GM12875 (cell line): ENCODE measurements around the gene FRMD8.

Experiments used
- H3K4me3 ChIP-seq: one replicate; pipeline ENCODE4 v1.5.1; 2011; ENCODE audit warnings: low read depth, low read length, control low read depth
- TF ChIP-seq, protein P1 (sequence below): IDR thresholded peaks from 2 replicates; pipeline ENCODE4 v1.5.1; 2011; ENCODE audit warnings: low read depth, mild to moderate bottlenecking, control low read depth, inconsistent platforms, low read length, moderate library complexity, borderline replicate concordance; ENCODE audit not compliant: insufficient read depth

FRMD8 gene

DNA sequence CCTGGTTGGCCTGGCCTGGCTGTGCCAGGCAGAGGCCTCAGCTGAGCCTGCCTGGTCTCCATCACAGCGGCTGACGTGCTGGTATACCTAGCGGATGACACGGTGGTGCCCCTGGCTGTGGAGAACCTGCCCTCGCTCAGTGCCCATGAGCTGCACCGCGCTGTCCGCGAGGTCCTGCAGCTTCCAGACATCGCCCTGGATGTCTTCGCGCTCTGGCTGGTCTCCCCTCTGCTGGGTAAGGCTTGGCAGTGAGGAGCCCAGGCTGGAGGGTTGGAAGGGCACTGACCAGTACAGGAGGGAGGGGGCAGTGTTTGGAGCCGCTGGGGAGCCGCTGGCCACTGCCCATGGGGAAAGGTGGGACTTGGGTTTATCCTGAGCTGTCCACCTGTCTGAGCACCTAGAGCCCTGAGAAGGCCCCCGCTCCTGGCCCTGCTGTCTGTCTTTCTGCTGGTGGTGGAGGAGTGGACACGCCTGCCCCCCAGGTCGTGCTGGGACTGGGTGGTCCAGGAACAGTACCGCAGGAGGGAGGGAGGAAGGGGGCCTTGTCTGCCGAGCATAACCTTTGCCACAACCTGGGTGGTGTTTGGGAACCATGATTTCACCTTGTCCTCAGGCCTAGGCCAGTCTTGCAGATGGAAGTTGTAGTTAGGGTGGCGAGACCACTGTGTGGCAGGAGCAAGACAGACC lies 3.0 kb downstream of the FRMD8 start:
- TF ChIP-seq, protein P1, sequence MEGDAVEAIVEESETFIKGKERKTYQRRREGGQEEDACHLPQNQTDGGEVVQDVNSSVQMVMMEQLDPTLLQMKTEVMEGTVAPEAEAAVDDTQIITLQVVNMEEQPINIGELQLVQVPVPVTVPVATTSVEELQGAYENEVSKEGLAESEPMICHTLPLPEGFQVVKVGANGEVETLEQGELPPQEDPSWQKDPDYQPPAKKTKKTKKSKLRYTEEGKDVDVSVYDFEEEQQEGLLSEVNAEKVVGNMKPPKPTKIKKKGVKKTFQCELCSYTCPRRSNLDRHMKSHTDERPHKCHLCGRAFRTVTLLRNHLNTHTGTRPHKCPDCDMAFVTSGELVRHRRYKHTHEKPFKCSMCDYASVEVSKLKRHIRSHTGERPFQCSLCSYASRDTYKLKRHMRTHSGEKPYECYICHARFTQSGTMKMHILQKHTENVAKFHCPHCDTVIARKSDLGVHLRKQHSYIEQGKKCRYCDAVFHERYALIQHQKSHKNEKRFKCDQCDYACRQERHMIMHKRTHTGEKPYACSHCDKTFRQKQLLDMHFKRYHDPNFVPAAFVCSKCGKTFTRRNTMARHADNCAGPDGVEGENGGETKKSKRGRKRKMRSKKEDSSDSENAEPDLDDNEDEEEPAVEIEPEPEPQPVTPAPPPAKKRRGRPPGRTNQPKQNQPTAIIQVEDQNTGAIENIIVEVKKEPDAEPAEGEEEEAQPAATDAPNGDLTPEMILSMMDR: no peak
- no peak overlapping the region for H3K4me3 ChIP-seq

DNA sequence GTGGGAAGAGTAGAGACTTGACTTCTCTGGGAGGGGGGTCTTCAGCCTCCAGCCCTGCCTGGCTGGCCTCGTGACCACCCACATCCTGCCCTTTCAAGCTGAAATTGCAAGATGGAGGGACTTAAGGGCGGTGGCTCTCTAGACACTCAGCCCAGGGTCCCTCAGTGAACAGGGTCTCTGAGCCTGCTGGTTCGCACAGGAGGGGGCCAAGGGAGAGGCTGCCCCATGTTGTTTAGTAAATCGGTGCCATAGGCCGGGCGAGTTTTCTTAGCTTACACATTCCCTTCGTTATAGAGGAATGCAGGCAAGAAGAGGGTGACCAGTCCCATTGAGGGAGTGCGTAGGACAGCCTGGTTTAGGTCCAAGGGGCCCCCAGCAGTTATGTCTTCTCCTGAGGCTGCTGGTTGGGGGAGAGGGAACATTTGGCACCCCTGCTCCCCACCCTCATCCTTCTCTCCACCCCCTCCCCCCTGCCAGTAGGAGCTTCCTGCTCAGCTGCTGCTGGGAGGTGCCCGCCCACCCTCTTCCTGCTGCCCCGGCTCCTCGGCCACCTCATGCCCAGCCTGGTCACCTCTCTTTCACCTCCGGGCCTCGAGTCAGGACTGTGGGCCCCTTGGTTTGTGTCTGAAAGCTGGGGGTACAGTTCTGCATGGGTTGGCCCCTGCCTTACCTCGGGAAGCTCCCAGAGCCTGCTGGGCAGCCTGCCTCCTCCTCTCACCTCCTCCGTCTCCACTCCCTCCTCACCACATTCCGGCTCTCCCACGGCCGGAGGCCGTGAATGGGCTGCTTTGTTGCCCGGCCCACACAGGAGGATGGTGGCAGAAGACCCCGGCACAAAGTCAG lies 3.9 kb downstream of the FRMD8 start:
- H3K4me3 ChIP-seq: no peak overlapping the region

DNA sequence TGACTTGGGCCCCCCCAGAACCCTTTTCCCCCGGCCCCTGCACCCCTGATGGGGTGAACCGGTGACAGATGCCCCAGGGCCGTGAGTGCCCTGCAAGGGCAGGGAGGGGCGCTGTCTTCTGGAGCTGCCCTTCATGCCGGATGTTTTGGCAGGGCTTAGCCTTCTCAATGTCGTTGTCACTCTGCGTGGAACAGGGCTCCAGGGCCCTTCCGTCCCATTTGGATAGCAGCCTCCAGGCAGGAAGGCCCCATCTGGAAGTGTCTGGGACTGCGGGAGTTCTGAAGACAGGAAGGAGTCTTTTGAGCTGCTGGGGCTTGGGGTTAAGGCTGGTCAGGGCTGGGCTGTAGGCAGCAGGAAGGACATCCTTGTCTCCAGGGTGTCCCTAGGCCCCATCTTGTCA lies 4.6 kb downstream of the FRMD8 start:
- TF ChIP-seq, protein P1: 0 out of 2 replicates have a peak, but pooled peaks have one; percentile 0
- no peak overlapping the region for H3K4me3 ChIP-seq

More for the DNA sequence above, 3.9 kb downstream of the FRMD8 start:
- TF ChIP-seq, protein P1: no peak

DNA sequence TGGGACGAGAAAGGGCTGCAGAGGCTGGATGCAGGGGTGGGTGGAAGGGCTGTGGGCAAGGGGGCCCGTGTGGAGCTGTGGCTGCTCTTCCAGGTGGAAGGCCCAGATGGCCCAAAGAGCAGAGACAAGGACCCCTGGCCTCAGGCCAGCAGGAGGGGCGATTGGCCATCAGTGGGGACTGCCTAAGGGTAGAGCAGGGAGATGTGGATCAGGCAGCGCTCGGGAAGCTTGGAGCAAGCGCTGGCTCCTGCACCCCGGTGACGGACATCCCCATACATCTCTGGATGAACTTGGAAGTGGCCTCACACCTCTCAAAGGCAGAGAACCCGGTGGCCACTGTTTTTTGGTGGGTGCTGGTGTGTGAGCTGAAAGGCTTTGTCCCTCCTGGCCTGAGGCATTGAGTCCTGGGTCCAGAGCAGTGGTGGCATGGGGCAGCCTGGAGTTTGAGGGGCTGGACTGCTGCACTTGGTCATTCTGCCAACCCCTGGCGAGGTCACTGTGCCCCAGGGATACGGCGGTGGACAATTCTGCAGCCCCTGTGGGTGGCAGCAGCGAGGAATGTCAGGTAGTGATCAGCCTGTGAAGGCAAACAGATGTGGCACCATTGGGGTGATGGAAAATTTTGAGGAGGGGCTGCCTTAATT lies 5.9 kb downstream of the FRMD8 start:
- TF ChIP-seq, protein P1: no peak
- no peak overlapping the region for H3K4me3 ChIP-seq

DNA sequence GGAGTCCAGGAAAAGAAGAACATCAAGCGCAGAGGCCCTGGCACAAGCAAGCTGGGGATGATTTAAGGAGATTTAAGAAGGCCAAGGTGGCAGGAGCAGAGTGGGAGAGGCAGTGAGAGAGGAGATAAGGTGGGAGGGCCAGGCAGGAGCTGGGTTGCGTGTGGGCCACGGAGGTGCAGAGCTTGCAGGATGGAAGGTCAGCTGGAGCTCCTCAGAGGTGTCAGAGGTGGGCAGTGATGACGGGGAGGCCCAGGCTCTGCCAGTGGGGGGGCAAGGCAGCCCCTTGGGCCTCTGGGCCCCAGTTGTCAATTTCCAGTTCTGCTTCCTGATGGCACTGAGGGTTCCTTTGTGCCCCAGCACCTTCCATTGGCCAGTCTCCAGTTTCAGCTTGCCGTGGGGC lies 6.5 kb downstream of the FRMD8 start:
- TF ChIP-seq, protein P1: no peak
- H3K4me3 ChIP-seq: no peak overlapping the region

DNA sequence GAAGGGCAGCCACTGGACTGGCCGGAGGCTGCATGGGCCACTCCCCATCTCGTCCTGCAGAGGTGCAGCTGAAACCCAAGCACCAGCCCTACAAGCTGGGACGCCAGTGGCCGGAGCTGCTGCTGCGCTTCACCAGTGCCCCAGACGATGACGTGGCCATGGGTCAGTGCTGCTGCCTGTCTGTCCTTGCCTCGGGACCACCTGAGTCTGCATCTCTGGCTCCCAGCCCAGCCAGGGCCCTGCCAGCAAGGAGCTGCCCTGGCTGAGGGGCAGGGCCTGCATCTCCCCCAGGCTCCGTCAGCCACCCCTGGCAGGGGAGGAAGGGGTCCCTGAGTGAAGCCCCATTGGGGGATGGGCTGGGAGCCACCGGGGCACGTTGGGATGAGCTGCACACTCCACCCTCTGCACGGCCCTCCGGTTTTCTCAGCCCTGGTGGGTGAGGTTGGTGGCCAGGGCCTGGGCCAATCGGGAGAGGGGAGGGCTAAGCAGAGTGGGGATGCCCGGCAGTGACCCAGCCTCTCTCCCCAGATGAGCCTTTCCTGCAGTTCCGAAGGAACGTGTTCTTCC lies 7.2 kb downstream of the FRMD8 start:
- H3K4me3 ChIP-seq: no peak overlapping the region
- TF ChIP-seq, protein P1: no peak
